MCF 10A (cell line): ENCODE results near the gene UPF1. TPM values are rescaled to one million over a fixed set of nuclear protein-coding genes. Genes with fewer than 3 reads are reported as not detected.
A peak's percentile ranks its signal among the peaks of the same experiment; 100 is the strongest.

ENCODE experiments used
- BruUV-seq: library from RNA; stranded (reverse); fragments of 400-500 nt; replicated peaks from 2 replicates; lab custom pipeline; 2021; lab: Mats Ljungman, UMichigan
- CTCF ChIA-PET: fragments of 300-600 bp; sonication (Branson Sonifier 250); formaldehyde crosslinking; extraction: SDS; loops from one replicate; lab custom pipeline; 2021; ENCODE audit warnings: antibody characterized with exemption, inconsistent platforms; lab: Yijun Ruan, JAX
- POLR2A ChIA-PET: fragments of 300-600, 350-650 bp; sonication (Branson Sonifier 250); formaldehyde crosslinking; extraction: SDS; loops from one replicate; lab custom pipeline; 2020; ENCODE audit warnings: antibody characterized with exemption, inconsistent platforms; lab: Yijun Ruan, JAX
- DNase-seq: peaks from one replicate; pipeline ENCODE4 v3.0.0-alpha.2; 2018; ENCODE audit not compliant: unreplicated experiment
- H3K27ac Mint-ChIP-seq: one replicate; pipeline ENCODE4 v1.8.0; 2022; ENCODE audit warnings: mild to moderate bottlenecking, low read depth, mixed read lengths; ENCODE audit not compliant: unreplicated experiment
- H3K27me3 Mint-ChIP-seq: one replicate; pipeline ENCODE4 v1.8.0; 2022; ENCODE audit warnings: mixed read lengths; ENCODE audit not compliant: insufficient read depth, unreplicated experiment
- H3K36me3 Mint-ChIP-seq: one replicate; pipeline ENCODE4 v1.8.0; 2022; ENCODE audit warnings: mild to moderate bottlenecking, moderate library complexity, mixed read lengths; ENCODE audit not compliant: insufficient read depth, unreplicated experiment
- H3K4me1 Mint-ChIP-seq: one replicate; pipeline ENCODE4 v1.8.0; 2022; ENCODE audit warnings: mixed read lengths; ENCODE audit not compliant: insufficient read depth, unreplicated experiment
- H3K4me3 Mint-ChIP-seq: one replicate; pipeline ENCODE4 v1.8.0; 2022; ENCODE audit warnings: mild to moderate bottlenecking, moderate library complexity, mixed read lengths; ENCODE audit not compliant: unreplicated experiment
- H3K9me3 Mint-ChIP-seq: one replicate; pipeline ENCODE4 v1.8.0; 2022; ENCODE audit warnings: mixed read lengths; ENCODE audit not compliant: unreplicated experiment
- CTCF ChIP-seq: fragments of 200-600 bp; IDR thresholded peaks from one replicate; pipeline ENCODE4 v1.8.0; 2022; ENCODE audit warnings: antibody characterized with exemption, mild to moderate bottlenecking; ENCODE audit not compliant: unreplicated experiment
- intact Hi-C: fragments of 100-400 bp; cut with micrococcal nuclease; formaldehyde crosslinking; loops from 2 replicates; pipeline ENCODE4 v1.14.1; 2022
- total RNA-seq: library from RNA; stranded (reverse); gene quantifications from 2 replicates; pipeline ENCODE4 v1.2.3, GENCODE V29; 2022

The UPF1 gene
- total RNA-seq, 1 experiment from 2014 or later = 79.8 TPM

GRCh38 chr19:18844806-18845329 is 13.1 kb downstream of the UPF1 start:
- Mint-ChIP-seq H3K9me3 (no peaks in the 10 kb centered on the region), H3K27ac (no peak overlapping the region), H3K4me3 (no peak overlapping the region), H3K4me1 (peaks cover 38% of the 10 kb centered on the region), H3K36me3 (peaks cover 55% of the 10 kb centered on the region), H3K27me3 (no peaks in the 10 kb centered on the region)
- BruUV-seq = no TSS peak
- intact Hi-C loops = no loop called here
- CTCF ChIA-PET = interaction anchor here (0.8 to 7.7 kb wide), 5 partner anchors 9 to 255 kb away, joined by 3 to 69 read pairs (median 3); partner anchors contain the start of gene REX1BD
- POLR2A ChIA-PET = no interaction called here
- DNase-seq = no peak
- no peak for TF ChIP-seq CTCF

DNA sequence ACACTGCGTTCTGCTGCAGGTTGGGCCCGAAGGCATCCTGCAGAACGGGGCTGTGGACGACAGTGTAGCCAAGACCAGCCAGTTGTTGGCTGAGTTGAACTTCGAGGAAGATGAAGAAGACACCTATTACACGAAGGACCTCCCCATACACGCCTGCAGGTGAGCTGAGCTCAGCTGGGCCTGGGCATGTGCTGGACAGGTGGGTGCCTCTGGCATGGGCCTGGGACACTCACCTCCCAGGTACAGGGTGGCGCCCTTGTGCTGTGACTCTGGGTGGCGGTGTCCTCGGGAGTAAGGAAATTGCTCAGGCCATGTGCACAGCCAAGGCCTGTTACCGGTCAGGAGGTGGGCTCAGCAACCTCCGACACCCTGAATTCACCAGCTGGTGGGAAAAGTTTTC is 14.2 kb downstream of the UPF1 start:
- Mint-ChIP-seq H3K4me1 (peaks cover 31% of the 10 kb centered on the region), H3K27me3 (no peaks in the 10 kb centered on the region), H3K27ac (no peak overlapping the region), H3K36me3 (peaks cover 62% of the 10 kb centered on the region), H3K9me3 (no peaks in the 10 kb centered on the region), H3K4me3 (no peak overlapping the region)
- intact Hi-C loops = no loop called here
- ChIA-PET POLR2A (no interaction called here), CTCF (interaction anchor here (0.5 to 7.7 kb wide), 8 partner anchors 11 to 256 kb away, joined by 3 to 69 read pairs (median 22); partner anchors contain the start of genes REX1BD and UPF1)
- BruUV-seq = no TSS peak
- no peak for TF ChIP-seq CTCF
- DNase-seq = no peak

- Mint-ChIP-seq H3K4me3 (no peak overlapping the region), H3K9me3 (no peaks in the 10 kb centered on the region), H3K27me3 (no peaks in the 10 kb centered on the region), H3K4me1 (peaks cover 24% of the 10 kb centered on the region), H3K36me3 (peaks cover 65% of the 10 kb centered on the region), H3K27ac (peak overlapping the region; percentile 46)
- DNase-seq = peak; percentile 72
- POLR2A ChIA-PET = interaction anchor here (0.9 to 4.0 kb wide), 5 partner anchors 15 to 275 kb away, joined by 3 to 12 read pairs (median 5); partner anchors contain the start of genes REX1BD, UBA52 and UPF1
- no TSS peak for BruUV-seq
- peak; percentile 87 for TF ChIP-seq CTCF
- intact Hi-C loops = loop anchor here (1.0 kb wide), 2 partner anchors 74 to 253 kb away; no protein-coding TSS in a partner anchor
- CTCF ChIA-PET = interaction anchor here (0.5 to 7.7 kb wide), 44 partner anchors 9 to 448 kb away, joined by 3 to 69 read pairs (median 4); partner anchors contain the start of genes REX1BD and UPF1
These were observed 15.2 kb downstream of the UPF1 start for GRCh38 chr19:18846862-18847548.
